Measurements from ENCODE around the gene TMEM248.
"Not testable (repeated sequence)": the region's sequence is repeated elsewhere in the genome, so short reads cannot be mapped to it uniquely, and the experiment has no call there.

Gene TMEM248

GRCh38 chr7:66911191-66911590 is 9.8 kb upstream of the TMEM248 start:
- DNase-seq, result not testable (repeated sequence)

GRCh38 chr7:66912195-66912594 is 8.8 kb upstream of the TMEM248 start:
- DNase-seq, result no peak

- DNase-seq, result no peak
Measured at GRCh38 chr7:66913118-66914037, 7.6 kb upstream of the TMEM248 start.

GRCh38 chr7:66917904-66918303 is 3.1 kb upstream of the TMEM248 start:
- not testable (repeated sequence) for DNase-seq

GRCh38 chr7:66919304-66919703 is 1.7 kb upstream of the TMEM248 start:
- DNase-seq, result no peak

- no peak for DNase-seq
Measured at GRCh38 chr7:66919704-66920103, 1.3 kb upstream of the TMEM248 start.

- DNase-seq, result no peak
Measured at GRCh38 chr7:66920256-66920655, 769 bp upstream of the TMEM248 start.

GRCh38 chr7:66921396-66921917 is 432 bp downstream of the TMEM248 start:
- peak; percentile 3 to 9 for DNase-seq

GRCh38 chr7:66921918-66922486 is 977 bp downstream of the TMEM248 start:
- DNase-seq, result peak in 1 of 2 donors; percentile 2

- no peak for DNase-seq
Measured at GRCh38 chr7:66925255-66925654, 4.2 kb downstream of the TMEM248 start.

- no peak for DNase-seq
Measured at GRCh38 chr7:66927348-66927948, 6.4 kb downstream of the TMEM248 start.

- DNase-seq, result no peak
Measured at GRCh38 chr7:66928388-66928787, 7.4 kb downstream of the TMEM248 start.

GRCh38 chr7:66929165-66929564 is 8.1 kb downstream of the TMEM248 start:
- no peak for DNase-seq

GRCh38 chr7:66929935-66930334 is 8.9 kb downstream of the TMEM248 start:
- no peak for DNase-seq

GRCh38 chr7:66930341-66930740 is 9.3 kb downstream of the TMEM248 start:
- no peak for DNase-seq

GRCh38 chr7:66933469-66933868 is 12.4 kb downstream of the TMEM248 start:
- DNase-seq, result no peak

GRCh38 chr7:66937940-66938339 is 16.9 kb downstream of the TMEM248 start:
- DNase-seq, result no peak

- DNase-seq, result no peak
Measured at GRCh38 chr7:66939325-66939724, 18.3 kb downstream of the TMEM248 start.

GRCh38 chr7:66946545-66946944 is 25.5 kb downstream of the TMEM248 start:
- no peak for DNase-seq

GRCh38 chr7:66948480-66949109 is 27.6 kb downstream of the TMEM248 start:
- DNase-seq, result no peak

- DNase-seq, result no peak
Measured at GRCh38 chr7:66950311-66950710, 29.3 kb downstream of the TMEM248 start.

GRCh38 chr7:66950763-66951162 is 29.7 kb downstream of the TMEM248 start:
- DNase-seq, result no peak

- no peak for DNase-seq
Measured at GRCh38 chr7:66952343-66953043, 31.5 kb downstream of the TMEM248 start.

All from stimulated activated CD4-positive, alpha-beta T cell treated with anti-CD3 and anti-CD28 coated beads, Interleukin-2, amount 100 ng/mL, for 48 hours (primary cell).